ACHN (cell line): ENCODE measurements around the gene TRPC4AP.

Experiments used
- DNase-seq: peaks from one replicate; pipeline ENCODE4 v3.0.0-alpha.2; 2015
- in situ Hi-C: cut with HindIII; loops from 2 replicates; pipeline ENCODE4 v1.10.0; 2017; ENCODE audit warnings: low sequenced_read_pairs, low pct_ligation_motif_present, low pct_unique_long_range_greater_than_20kb

The TRPC4AP gene

GRCh38 chr20:34996243-34997028, 96.2 kb downstream of the TRPC4AP start:
- in situ Hi-C loops = no loop called here
- no peak for DNase-seq

GRCh38 chr20:34995696-34996095, 96.9 kb downstream of the TRPC4AP start:
- DNase-seq = no peak
- in situ Hi-C loops = no loop called here

- in situ Hi-C loops = no loop called here
- DNase-seq = no peak
These were observed 97.4 kb downstream of the TRPC4AP start for GRCh38 chr20:34995192-34995591.

GRCh38 chr20:34994509-34995131, 98.0 kb downstream of the TRPC4AP start:
- no peak for DNase-seq
- in situ Hi-C loops = no loop called here

- in situ Hi-C loops = no loop called here
- no peak for DNase-seq
These were observed 98.6 kb downstream of the TRPC4AP start for GRCh38 chr20:34993941-34994508.

GRCh38 chr20:34992751-34993417, 99.7 kb downstream of the TRPC4AP start:
- in situ Hi-C loops = no loop called here

GRCh38 chr20:34990661-34991214, 101.9 kb downstream of the TRPC4AP start:
- DNase-seq = no peak
- in situ Hi-C loops = no loop called here

More at GRCh38 chr20:34992751-34993417, 99.7 kb downstream of the TRPC4AP start:
- no peak for DNase-seq

- DNase-seq = no peak
- in situ Hi-C loops = no loop called here
These were observed 102.4 kb downstream of the TRPC4AP start for GRCh38 chr20:34990231-34990630.

GRCh38 chr20:34989670-34990069, 102.9 kb downstream of the TRPC4AP start:
- in situ Hi-C loops = no loop called here
- DNase-seq = no peak

- in situ Hi-C loops = no loop called here
These were observed 103.5 kb downstream of the TRPC4AP start for GRCh38 chr20:34989118-34989517.

GRCh38 chr20:34988191-34988540, 104.4 kb downstream of the TRPC4AP start:
- in situ Hi-C loops = no loop called here
- no peak for DNase-seq

More at GRCh38 chr20:34989118-34989517, 103.5 kb downstream of the TRPC4AP start:
- no peak for DNase-seq

- in situ Hi-C loops = no loop called here
- no peak for DNase-seq
These were observed 105.1 kb downstream of the TRPC4AP start for GRCh38 chr20:34987288-34988190.

GRCh38 chr20:34986311-34987287, 106.0 kb downstream of the TRPC4AP start:
- no peak for DNase-seq
- in situ Hi-C loops = no loop called here

GRCh38 chr20:34985461-34986310, 106.9 kb downstream of the TRPC4AP start:
- in situ Hi-C loops = no loop called here
- no peak for DNase-seq

GRCh38 chr20:34984756-34985261, 107.8 kb downstream of the TRPC4AP start:
- no peak for DNase-seq

More at GRCh38 chr20:34984756-34985261, 107.8 kb downstream of the TRPC4AP start:
- in situ Hi-C loops = no loop called here
